SU-DHL-6 (cell line): Measurements from ENCODE around the gene PLEKHH2.

Experiments used
- CTCF ChIP-seq: fragments of 200-600 bp; sonication (generic); IDR thresholded peaks from one replicate; pipeline ENCODE4 v1.5.1; 2017; ENCODE audit warnings: antibody characterized with exemption, mild to moderate bottlenecking, low read length, moderate library complexity; ENCODE audit not compliant: insufficient read depth, poor library complexity, severe bottlenecking
- EZH2phosphoT487 ChIP-seq: fragments of 200-600 bp; sonication (generic), shearing (Covaris generic); conservative IDR thresholded peaks from 2 replicates; pipeline ENCODE4 v1.6.1; 2018; ENCODE audit warnings: mild to moderate bottlenecking, antibody characterized with exemption, low read length, moderate library complexity, mixed read lengths

GRCh38 chr2:43812006-43812405, 174.9 kb downstream of the PLEKHH2 start:
- TF ChIP-seq CTCF (no peak), EZH2phosphoT487 (no peak)
